Measurements from ENCODE around the gene NBPF9.
"Not testable (repeated sequence)": the region's sequence is repeated elsewhere in the genome, so short reads cannot be mapped to it uniquely, and the experiment has no call there.

DNA sequence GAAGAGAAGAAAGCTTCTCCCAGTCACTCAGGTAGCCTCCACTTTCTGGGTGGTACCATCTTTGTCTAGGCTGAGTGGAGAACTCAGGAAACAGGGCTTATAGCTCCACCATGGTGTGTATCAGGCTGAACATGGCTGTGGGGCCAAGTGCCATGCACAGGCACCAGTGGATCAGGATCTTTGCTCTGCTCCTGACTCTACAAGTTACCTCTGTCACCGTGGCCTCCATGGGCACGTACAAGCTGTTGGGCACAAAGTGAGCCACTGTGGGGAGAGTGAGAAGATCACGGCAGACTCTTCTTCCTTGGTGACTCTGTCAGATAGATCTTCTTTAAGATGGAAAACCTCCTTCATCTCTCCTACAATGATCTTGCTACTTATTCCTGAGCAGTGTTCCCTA lies 93.6 kb downstream of the NBPF9 start:
- TF ChIP-seq, protein P1, sequence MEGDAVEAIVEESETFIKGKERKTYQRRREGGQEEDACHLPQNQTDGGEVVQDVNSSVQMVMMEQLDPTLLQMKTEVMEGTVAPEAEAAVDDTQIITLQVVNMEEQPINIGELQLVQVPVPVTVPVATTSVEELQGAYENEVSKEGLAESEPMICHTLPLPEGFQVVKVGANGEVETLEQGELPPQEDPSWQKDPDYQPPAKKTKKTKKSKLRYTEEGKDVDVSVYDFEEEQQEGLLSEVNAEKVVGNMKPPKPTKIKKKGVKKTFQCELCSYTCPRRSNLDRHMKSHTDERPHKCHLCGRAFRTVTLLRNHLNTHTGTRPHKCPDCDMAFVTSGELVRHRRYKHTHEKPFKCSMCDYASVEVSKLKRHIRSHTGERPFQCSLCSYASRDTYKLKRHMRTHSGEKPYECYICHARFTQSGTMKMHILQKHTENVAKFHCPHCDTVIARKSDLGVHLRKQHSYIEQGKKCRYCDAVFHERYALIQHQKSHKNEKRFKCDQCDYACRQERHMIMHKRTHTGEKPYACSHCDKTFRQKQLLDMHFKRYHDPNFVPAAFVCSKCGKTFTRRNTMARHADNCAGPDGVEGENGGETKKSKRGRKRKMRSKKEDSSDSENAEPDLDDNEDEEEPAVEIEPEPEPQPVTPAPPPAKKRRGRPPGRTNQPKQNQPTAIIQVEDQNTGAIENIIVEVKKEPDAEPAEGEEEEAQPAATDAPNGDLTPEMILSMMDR (IDR thresholded peaks at IDR 0.05): not testable (repeated sequence)
- TF ChIP-seq POLR2AphosphoS5 (IDR thresholded peaks at IDR 0.05); POLR2A (IDR thresholded peaks at IDR 0.05; ENCODE audit: low read depth): not testable (repeated sequence)

Data from esophagus muscularis mucosa (tissue), 3 donors.